Neural cell (in vitro differentiated cells): ENCODE results near the gene RAD50. TPM values are rescaled to one million over a fixed set of nuclear protein-coding genes. Genes with fewer than 3 reads are reported as not detected.

Experiments
- H2AFZ ChIP-seq: fragments of 200-600, 300-800 bp; sonication (generic), shearing (Covaris generic); 2 replicates; pipeline ENCODE4 v1.6.0; 2014; ENCODE audit warnings: low read depth, mild to moderate bottlenecking, antibody characterized with exemption, low read length, moderate library complexity
- H3F3A ChIP-seq: fragments of 200-600 bp; shearing (Covaris generic); 2 replicates; pipeline ENCODE4 v1.6.1; 2016; ENCODE audit warnings: mild to moderate bottlenecking, moderate library complexity, mixed read lengths, antibody characterized with exemption, low read length; ENCODE audit not compliant: insufficient read depth, poor library complexity, severe bottlenecking
- H3K27ac ChIP-seq: fragments of 200-600, 300-800 bp; sonication (generic), shearing (Covaris generic); 2 replicates; pipeline ENCODE4 v1.5.1; 2014; ENCODE audit warnings: mild to moderate bottlenecking, low read length, moderate library complexity
- H3K27me3 ChIP-seq: fragments of 300-800, 200-600 bp; sonication (generic), shearing (Covaris generic); 2 replicates; pipeline ENCODE4 v1.6.0; 2014; ENCODE audit warnings: mild to moderate bottlenecking, low read depth, low read length, moderate library complexity; ENCODE audit not compliant: insufficient read depth
- H3K36me3 ChIP-seq: fragments of 300-800, 200-600 bp; sonication (generic), shearing (Covaris generic); 2 replicates; pipeline ENCODE4 v1.5.1; 2014; ENCODE audit warnings: mild to moderate bottlenecking, antibody characterized with exemption, low read length, moderate library complexity; ENCODE audit not compliant: insufficient read depth
- H3K4me2 ChIP-seq: fragments of 300-800, 200-600 bp; sonication (generic), shearing (Covaris generic); 2 replicates; pipeline ENCODE4 v1.6.0; 2014; ENCODE audit warnings: mild to moderate bottlenecking, low read length
- H3K4me3 ChIP-seq: fragments of 300-800, 200-600 bp; sonication (generic), shearing (Covaris generic); 2 replicates; pipeline ENCODE4 v1.5.1; 2014; ENCODE audit warnings: mild to moderate bottlenecking, low read length, moderate library complexity
- H3K79me2 ChIP-seq: fragments of 200-600 bp; shearing (Covaris generic); replicated peaks from 2 replicates; pipeline ENCODE4 v1.6.0; 2014; ENCODE audit warnings: mild to moderate bottlenecking, low read length, moderate library complexity; ENCODE audit not compliant: insufficient read depth
- H3K9ac ChIP-seq: fragments of 300-800, 200-600 bp; sonication (generic), shearing (Covaris generic); 2 replicates; pipeline ENCODE4 v1.6.1; 2016; ENCODE audit warnings: mild to moderate bottlenecking, low read length, mixed read lengths
- H3K9me2 ChIP-seq: fragments of 200-600 bp; shearing (Covaris generic); 2 replicates; pipeline ENCODE4 v1.6.1; 2016; ENCODE audit warnings: mild to moderate bottlenecking, low read length, mixed read lengths; ENCODE audit not compliant: insufficient read depth
- H3K9me3 ChIP-seq: fragments of 200-600, 300-800 bp; sonication (generic), shearing (Covaris generic); 2 replicates; pipeline ENCODE4 v1.6.1; 2016; ENCODE audit warnings: mild to moderate bottlenecking, mixed run types, low read length, moderate library complexity, mixed read lengths
- H4K20me1 ChIP-seq: fragments of 200-600 bp; shearing (Covaris generic); 2 replicates; pipeline ENCODE4 v1.6.1; 2016; ENCODE audit warnings: mild to moderate bottlenecking, mixed run types; ENCODE audit not compliant: insufficient read depth
- EP300 ChIP-seq: fragments of 450-650 bp; conservative IDR thresholded peaks from 2 replicates; pipeline ENCODE4 v1.6.1; 2014; ENCODE audit warnings: antibody characterized with exemption, mild to moderate bottlenecking, moderate library complexity; ENCODE audit not compliant: poor library complexity, severe bottlenecking
- EZH2 ChIP-seq: fragments of 200-600, 300-800 bp; shearing (Covaris generic), sonication (generic); IDR thresholded peaks from 2 replicates; pipeline ENCODE4 v1.6.1; 2014; ENCODE audit warnings: antibody characterized with exemption, low read length, borderline replicate concordance, mild to moderate bottlenecking; ENCODE audit not compliant: insufficient read depth, poor library complexity, severe bottlenecking
- MXI1 ChIP-seq: fragments of 450-650 bp; conservative IDR thresholded peaks from 2 replicates; pipeline ENCODE4 v1.6.1; 2014; ENCODE audit warnings: antibody characterized with exemption, mild to moderate bottlenecking; ENCODE audit not compliant: poor library complexity, severe bottlenecking
- POLR2AphosphoS5 ChIP-seq: IDR thresholded peaks from 2 replicates; pipeline ENCODE4 v1.6.1; 2012
- RAD21 ChIP-seq: fragments of 450-650 bp; conservative IDR thresholded peaks from 2 replicates; pipeline ENCODE4 v1.6.1; 2014; ENCODE audit warnings: antibody characterized with exemption, mild to moderate bottlenecking, moderate library complexity
- SMC3 ChIP-seq: fragments of 450-650 bp; conservative IDR thresholded peaks from 2 replicates; pipeline ENCODE4 v1.6.1; 2014; ENCODE audit warnings: antibody characterized with exemption, mild to moderate bottlenecking, moderate library complexity; ENCODE audit not compliant: poor library complexity
- TAF1 ChIP-seq: IDR thresholded peaks from 2 replicates; pipeline ENCODE4 v1.6.1; 2012; ENCODE audit warnings: low read depth
- polyA plus RNA-seq: library from polyadenylated mRNA; depleted of rRNA; stranded (reverse); fragments of >200 nt; gene quantifications from 2 replicates; pipeline ENCODE4 v1.2.3, GENCODE V29; 2014
- TF ChIP-seq, protein P1 (sequence below): IDR thresholded peaks from 2 replicates; pipeline ENCODE4 v1.6.1; 2012; ENCODE audit warnings: borderline replicate concordance
- TF ChIP-seq, protein P2 (sequence below): fragments of 450-650 bp; IDR thresholded peaks from 2 replicates; pipeline ENCODE4 v1.5.1; 2014; ENCODE audit warnings: antibody characterized with exemption, mild to moderate bottlenecking, moderate library complexity; ENCODE audit not compliant: poor library complexity, severe bottlenecking

Gene RAD50
- polyA plus RNA-seq, 1 donor from 2014 or later: 6.7 TPM

DNA sequence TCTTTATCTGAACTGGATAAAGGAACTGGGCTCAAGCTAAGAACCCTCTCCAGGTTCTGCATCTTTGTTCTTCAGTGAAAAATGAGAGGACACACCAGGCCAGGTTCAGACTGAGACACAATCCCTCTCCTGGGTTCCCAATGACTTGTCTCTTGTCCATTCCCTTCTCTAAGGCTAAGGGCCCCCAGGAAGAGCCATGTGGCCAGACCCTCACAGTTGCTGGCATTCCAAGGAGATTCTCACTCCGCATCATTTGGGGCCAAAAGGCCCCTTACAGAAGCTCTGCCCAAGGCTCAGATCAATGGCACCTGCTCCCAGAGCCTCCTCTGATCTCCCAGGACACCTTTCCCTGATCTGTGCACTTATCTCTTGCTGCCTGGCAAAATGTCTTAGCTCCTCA is 122.0 kb downstream of the RAD50 start:
- no peaks in the 10 kb centered on the region for H4K20me1 ChIP-seq
- H2AFZ ChIP-seq: no peak overlapping the region
- H3K9me3 ChIP-seq: no peaks in the 10 kb centered on the region
- H3K27me3 ChIP-seq: no peaks in the 10 kb centered on the region
- H3K4me2 ChIP-seq: no peak overlapping the region
- no peaks in the 10 kb centered on the region for H3K9me2 ChIP-seq
- H3K4me3 ChIP-seq: no peak overlapping the region
- H3K9ac ChIP-seq: no peak overlapping the region
- H3K36me3 ChIP-seq: no peaks in the 10 kb centered on the region
- TF ChIP-seq, protein P1, sequence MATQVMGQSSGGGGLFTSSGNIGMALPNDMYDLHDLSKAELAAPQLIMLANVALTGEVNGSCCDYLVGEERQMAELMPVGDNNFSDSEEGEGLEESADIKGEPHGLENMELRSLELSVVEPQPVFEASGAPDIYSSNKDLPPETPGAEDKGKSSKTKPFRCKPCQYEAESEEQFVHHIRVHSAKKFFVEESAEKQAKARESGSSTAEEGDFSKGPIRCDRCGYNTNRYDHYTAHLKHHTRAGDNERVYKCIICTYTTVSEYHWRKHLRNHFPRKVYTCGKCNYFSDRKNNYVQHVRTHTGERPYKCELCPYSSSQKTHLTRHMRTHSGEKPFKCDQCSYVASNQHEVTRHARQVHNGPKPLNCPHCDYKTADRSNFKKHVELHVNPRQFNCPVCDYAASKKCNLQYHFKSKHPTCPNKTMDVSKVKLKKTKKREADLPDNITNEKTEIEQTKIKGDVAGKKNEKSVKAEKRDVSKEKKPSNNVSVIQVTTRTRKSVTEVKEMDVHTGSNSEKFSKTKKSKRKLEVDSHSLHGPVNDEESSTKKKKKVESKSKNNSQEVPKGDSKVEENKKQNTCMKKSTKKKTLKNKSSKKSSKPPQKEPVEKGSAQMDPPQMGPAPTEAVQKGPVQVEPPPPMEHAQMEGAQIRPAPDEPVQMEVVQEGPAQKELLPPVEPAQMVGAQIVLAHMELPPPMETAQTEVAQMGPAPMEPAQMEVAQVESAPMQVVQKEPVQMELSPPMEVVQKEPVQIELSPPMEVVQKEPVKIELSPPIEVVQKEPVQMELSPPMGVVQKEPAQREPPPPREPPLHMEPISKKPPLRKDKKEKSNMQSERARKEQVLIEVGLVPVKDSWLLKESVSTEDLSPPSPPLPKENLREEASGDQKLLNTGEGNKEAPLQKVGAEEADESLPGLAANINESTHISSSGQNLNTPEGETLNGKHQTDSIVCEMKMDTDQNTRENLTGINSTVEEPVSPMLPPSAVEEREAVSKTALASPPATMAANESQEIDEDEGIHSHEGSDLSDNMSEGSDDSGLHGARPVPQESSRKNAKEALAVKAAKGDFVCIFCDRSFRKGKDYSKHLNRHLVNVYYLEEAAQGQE: no peak
- TF ChIP-seq MXI1 (no peak), EZH2 (no peak), SMC3 (no peak), EP300 (no peak), TAF1 (no peak), RAD21 (no peak), POLR2AphosphoS5 (no peak)
- TF ChIP-seq, protein P2, sequence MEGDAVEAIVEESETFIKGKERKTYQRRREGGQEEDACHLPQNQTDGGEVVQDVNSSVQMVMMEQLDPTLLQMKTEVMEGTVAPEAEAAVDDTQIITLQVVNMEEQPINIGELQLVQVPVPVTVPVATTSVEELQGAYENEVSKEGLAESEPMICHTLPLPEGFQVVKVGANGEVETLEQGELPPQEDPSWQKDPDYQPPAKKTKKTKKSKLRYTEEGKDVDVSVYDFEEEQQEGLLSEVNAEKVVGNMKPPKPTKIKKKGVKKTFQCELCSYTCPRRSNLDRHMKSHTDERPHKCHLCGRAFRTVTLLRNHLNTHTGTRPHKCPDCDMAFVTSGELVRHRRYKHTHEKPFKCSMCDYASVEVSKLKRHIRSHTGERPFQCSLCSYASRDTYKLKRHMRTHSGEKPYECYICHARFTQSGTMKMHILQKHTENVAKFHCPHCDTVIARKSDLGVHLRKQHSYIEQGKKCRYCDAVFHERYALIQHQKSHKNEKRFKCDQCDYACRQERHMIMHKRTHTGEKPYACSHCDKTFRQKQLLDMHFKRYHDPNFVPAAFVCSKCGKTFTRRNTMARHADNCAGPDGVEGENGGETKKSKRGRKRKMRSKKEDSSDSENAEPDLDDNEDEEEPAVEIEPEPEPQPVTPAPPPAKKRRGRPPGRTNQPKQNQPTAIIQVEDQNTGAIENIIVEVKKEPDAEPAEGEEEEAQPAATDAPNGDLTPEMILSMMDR: no peak
- no peak overlapping the region for H3K27ac ChIP-seq
- H3K79me2 ChIP-seq: no peaks in the 10 kb centered on the region
- no peaks in the 10 kb centered on the region for H3F3A ChIP-seq

DNA sequence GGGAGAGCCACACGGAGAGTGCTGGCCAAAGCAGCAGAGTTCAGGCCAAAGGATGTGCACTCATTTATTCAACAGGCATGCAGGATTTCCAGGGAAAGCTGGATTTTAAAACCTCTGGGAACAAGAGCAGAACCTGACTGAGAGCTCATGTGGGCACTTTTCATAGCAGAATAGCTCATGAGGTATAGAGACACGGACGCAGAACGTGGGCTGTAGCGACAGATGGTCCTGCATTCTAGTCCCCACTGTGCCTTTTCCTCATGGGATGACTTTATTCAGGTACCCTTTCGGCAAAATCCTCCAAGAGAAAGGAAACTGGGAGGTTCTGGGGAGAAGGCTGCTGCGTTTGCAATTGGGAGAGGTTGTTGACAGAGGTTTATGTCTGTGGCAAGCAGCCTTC is 122.4 kb downstream of the RAD50 start:
- TF ChIP-seq, protein P2: no peak
- TF ChIP-seq EP300 (no peak), MXI1 (no peak), POLR2AphosphoS5 (no peak), SMC3 (no peak), TAF1 (no peak)
- Histone ChIP-seq H3K4me2 (no peak overlapping the region), H3K79me2 (no peaks in the 10 kb centered on the region), H3K36me3 (no peaks in the 10 kb centered on the region), H3K9me2 (no peaks in the 10 kb centered on the region), H2AFZ (no peak overlapping the region), H3K9me3 (no peaks in the 10 kb centered on the region), H3K27me3 (no peaks in the 10 kb centered on the region), H3K9ac (no peak overlapping the region), H3K4me3 (no peak overlapping the region), H3K27ac (no peak overlapping the region), H3F3A (no peaks in the 10 kb centered on the region), H4K20me1 (no peaks in the 10 kb centered on the region)
